NCI-H2081 treated with DMSO at 0.1 percent for 48 hours (cell line): ENCODE results near the gene CAPZB.

ENCODE experiments used
- DNase-seq: peaks from one replicate; lab custom pipeline; 2025; lab: John Stamatoyannopoulos, UW

CAPZB gene

DNA sequence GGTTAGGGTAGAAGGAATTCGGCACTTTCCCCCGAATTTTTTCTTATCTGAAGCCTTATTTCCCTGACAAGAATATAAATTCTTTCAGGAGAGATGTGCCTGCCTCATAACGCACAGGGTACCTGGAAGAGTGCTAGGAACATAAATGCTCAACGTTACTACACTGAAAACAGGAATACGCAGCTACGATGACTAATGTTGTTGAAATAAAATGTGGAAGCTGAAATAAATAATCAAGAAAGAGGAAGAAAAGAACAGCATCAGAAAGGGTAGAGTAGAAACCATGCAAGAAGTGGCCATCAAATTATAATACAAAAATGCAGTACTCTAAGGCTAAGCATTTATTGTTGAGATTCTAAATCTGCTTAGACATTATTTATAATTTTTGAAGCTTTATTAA is 139.3 kb downstream of the CAPZB start:
- DNase-seq, result no peak

DNA sequence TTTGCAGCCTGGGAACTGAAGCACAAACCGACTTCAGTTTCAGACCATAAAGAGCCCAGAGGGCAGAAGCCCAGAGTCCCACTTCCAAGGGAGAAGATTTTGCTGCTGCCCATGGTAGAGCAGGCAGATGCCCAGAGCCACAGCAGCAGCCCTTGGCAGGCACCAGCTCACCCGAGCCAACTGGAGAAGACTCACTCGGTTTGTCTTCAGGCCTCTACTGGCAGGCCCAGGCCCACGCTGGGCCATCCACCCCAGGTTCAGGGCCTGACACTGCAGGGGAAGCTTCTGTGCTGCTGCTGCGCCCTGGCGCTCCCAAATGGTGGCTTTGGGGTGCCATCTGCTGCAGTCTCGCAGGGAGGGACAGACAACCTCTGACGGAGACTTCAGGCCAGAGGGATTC is 139.9 kb downstream of the CAPZB start:
- no peak for DNase-seq

DNA sequence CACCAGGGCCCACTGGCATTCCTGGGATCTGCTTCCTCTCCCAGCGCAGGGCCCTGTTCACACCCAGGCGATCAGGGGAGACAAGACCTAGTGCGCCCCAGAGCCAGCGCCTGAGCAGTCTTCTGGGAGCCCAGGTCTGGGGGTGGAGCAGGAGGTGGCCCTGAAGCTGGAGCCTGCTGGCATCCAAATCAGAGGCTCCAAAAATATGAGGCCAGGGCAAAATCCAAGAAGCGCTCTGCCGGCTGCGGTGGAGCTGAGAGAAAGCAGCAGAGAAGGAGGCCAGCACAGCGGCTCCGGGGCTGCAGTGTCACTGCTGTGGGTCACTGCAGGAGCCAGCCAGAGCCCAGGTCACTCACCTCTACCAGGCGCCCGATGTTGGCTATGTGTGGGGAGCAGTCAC is 140.5 kb downstream of the CAPZB start:
- DNase-seq, result no peak

DNA sequence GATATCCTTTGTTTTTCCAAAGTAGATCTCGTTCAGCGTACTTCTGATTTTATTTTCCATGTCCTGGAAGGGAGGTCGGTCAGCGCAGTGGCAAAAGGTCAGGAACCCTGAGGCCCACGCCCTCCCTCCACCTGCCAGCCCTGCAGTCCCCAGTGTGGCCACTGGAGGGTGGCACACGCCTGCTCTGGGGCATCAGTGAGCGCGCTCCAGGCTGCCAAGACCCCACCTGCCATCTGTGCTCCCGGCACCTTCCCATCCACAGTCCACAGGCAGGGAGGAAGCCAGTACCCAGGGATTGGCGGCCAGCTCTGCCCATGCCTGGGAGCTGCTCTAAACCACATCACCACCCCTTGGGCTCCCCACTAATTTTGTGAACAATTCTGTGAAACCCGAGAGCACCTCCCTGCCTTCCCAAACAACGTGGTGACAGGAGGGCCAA is 140.9 kb downstream of the CAPZB start:
- DNase-seq, result no peak

DNA sequence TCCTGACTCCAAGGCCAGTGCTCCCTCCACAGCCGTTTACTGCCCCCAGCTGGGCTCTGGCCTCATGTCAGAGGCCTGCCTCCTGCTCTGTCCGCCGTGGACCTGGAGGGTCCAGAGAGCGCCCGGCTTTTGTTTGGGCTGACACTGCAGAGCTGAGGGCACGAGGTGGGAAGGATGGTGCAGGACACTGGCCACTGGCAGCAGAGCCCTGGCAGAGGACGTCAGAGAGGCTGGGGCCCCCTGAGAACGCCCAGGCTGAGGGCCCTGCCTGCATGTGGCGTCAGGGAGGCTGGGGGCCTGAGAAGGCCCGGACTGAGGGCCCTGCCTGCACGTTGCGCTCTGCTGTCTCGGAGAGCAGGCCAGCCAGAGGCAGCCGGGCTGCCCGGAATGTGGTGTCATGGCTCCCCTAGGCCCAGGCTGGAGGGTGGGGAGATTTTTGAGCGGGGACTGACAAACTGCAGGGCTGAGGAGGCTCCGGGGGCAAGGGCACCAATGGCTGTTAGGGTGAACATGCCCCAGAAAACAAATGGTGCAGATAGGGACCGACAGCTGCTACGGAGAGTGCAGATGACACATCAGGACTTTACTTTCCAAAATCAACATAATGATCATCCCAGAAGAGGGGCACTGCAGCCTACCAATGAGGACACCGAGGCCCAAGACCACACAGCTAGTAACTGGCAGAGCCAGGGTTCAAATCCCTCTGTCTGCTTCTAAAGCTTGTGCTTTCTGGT is 141.6 kb downstream of the CAPZB start:
- no peak for DNase-seq

DNA sequence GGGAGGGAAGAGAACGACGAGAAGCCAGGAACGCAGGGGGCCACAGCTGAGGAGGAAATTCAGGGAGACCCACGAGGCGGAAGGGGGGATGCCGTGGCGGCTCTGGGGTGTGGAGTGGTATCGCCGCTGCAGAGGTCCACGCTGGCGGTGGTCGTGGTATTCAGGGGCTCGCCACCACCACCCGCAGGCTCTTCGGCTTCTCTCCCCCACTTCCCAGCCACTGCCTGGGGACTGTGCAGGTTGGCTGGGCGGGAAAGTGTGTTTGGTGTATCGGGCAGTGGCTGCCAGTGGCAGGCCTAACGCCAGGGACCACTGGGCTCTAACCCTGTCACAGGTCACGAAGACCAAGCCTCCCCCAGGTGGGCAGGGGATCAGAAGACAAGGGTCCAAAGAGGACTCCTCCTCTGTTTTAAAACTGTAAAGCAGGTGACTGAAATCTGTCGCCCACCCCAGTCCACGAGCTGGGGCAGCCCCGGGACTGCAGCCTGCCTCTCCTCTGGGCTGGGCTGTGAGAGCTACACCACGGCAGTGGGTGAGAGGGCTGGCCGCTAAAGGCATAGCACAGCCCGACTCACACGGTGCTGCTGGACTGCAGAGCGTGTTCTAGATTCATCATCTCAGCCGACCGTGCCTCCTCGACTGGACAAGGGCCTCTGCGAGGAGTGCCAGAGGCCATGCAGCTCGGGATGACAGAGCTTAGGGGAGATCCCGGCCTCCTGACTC is 142.3 kb downstream of the CAPZB start:
- DNase-seq, result no peak

DNA sequence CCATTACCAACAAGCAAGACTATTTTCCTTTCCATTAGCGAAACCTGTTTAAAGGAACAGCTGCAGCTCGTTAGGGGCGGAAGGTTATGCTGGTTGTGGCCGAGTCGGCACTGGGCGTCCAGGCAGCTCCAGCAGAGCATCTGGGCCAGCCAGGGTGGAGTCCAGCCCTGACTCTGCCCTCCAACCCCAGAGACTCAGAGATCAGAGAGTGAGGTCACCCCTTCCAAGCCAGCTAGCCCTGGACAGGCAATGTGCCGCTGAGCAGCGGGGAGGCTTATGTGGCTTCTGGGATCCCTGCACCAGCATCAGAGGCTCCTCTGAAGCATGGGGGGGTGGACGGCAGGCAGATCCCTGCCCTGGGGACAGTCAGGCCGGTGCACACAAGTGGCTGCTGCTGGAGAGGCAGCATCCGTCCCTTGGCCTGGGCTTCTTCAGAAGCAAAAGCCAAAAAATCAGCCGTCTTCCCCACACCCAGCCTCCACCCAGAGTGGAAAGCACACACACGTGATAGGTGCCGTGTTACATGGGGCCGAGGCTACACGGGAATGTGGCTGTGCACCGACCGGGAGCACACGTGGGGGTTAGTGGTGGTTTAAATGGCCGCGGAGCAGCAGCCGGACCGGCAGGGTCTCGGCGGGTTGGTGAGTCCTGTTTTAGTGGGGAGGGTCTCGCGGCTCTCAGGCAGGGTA is 143.1 kb downstream of the CAPZB start:
- DNase-seq, result no peak

DNA sequence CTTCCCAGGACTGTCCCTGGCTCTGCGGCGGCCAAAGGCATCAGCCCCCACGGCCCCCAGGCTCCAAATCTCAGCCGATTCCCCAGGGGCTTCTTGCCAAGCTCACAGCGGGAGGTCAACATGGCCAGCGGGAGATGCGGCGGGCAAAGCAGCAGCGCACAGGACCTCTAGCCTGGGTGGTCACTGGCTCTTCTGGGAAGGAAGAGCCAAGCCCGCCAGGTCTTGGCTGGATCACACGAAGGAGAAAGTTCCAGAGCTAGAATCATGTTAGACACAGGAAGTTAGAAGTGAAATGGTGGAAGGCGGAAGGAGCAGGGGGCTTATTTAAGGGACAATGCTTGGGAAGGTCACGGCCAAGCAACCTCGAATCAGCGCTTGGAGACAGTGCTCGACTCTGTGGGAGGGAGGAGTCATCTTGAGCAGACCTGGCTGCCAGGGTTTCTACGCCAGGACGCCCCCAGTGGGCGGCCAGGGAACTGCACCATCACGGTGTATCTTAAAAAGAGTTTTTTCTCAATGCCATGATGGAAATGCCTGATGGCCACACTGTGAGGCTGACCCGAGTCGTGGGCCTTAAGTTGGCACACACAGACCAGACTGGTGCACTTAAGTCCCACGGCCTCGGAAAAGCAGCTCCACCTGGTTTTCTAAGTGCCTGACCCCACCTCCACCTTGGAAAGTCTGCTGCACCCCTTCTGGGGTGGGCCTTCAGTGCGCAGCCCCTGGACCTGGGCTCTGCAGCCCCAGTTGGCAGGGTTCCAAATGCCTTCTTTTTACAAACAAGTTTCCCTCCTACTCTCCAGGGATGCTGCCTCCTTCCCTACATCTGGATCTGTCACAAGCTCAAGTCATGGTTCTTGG is 143.9 kb downstream of the CAPZB start:
- DNase-seq, result no peak

DNA sequence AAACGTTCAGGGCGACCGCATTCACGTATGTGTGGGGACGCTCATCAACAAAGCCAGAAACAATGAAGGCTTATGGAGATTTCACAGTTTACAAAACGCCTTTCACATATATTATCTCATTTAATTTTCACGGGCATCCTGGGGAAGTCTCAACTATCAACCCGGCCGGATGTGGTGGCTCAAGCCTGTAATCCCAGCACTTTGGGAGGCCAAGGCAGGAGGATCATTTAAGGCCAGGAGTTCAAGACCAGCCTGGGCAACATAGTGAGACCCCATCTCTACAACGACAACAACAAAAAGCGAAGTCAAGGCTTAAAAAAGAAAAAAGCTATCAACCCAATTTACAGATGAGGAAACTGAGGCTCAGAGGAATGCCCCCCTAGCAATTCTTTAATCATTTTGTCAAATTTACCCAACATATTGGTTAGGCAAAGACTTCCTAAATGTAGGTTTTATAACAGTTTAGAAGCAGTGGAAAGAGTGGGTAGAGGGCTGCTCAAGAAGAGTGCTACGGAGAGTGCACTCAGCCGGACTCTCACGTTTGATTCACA is 144.9 kb downstream of the CAPZB start:
- DNase-seq, result no peak

DNA sequence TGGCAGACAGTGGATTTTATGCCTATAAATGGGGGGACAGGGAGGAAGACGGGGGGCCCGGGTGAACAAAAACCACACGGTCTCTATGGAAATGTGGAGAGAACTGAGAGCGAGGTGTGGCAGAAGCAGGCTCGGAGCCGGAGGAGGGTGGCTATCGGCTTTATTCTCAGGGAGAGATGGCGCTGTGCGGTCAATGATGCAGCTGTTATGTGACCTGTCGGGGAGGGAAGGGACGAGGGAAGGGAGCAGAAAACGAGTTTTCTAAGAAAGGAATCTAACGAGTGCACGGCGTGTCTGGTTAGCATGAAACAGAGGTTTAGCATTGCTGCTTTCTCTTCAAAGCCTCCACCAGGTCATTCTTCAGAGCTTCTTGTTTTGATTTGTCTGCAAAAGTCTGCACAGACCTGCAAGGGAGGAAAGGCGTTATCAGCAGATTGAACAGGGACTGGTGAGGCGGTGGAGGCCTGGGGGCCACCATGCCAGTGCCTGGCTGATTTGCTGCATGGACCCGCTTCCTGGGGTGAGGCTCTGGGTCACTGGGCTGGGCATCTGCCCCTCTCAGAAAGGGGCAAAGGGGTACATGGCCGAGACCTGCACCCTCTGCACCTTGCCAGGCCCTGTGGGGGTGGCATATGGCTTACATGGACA is 146.0 kb downstream of the CAPZB start:
- no peak for DNase-seq

DNA sequence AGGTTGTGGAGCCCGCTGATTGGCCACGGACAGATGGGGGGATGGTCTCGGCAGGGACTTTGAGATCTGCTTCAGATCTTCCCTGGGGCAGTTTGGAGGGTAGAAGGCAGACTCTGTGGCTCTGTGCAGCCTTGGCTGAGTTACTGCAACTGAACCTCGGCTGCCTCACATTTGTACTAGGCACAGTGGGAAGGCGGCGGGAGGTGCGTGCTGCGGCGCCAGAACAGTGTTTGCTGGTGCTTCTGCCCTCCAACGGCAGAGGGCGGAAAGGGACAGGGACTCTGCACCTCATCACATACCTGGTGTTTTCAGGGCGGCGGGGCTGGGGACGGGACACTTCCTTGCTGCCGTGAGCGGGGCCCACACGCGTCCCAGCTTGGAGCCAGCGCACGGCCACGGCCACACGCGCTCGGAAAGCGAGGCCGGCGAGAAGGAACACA is 147.0 kb downstream of the CAPZB start:
- no peak for DNase-seq

DNA sequence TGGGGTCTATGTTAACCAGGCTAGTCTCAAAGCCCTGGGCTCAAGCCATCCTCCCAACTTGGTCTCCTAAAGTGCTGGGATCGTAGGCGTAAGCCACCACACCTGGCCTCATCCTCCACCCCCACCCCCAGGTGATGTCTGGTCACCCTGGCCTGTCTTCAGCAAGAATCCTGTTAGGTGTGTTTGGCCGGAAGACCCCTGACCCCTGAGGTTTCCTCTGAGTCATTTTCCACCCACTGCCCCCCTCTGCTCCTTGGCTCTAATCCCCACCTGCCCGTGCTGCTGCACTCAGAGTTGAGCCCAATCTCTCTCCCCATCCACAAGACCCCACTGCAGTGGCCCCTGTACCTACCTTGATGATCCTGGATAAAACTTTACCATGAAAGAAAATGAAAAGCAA is 148.1 kb downstream of the CAPZB start:
- DNase-seq, result no peak

DNA sequence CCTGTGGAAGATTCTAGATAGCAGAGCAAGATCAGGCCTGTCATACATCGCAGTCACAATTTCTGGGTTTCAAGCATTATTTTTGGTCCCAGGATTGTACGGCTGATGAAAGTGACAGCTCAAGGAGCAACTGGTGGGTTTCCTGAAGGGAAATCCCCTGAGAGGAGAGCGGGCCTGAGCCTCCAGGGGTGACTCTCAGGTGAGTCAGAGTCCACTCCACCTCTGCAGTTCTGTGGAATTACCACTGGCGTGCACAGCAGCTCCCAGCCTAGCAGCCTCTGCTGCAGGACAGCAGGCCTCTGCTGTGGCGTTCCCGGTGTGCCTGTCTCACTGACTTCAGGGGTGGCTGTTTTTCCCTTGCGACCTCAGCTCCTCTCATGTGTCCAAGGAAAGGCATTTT is 148.8 kb downstream of the CAPZB start:
- no peak for DNase-seq

DNA sequence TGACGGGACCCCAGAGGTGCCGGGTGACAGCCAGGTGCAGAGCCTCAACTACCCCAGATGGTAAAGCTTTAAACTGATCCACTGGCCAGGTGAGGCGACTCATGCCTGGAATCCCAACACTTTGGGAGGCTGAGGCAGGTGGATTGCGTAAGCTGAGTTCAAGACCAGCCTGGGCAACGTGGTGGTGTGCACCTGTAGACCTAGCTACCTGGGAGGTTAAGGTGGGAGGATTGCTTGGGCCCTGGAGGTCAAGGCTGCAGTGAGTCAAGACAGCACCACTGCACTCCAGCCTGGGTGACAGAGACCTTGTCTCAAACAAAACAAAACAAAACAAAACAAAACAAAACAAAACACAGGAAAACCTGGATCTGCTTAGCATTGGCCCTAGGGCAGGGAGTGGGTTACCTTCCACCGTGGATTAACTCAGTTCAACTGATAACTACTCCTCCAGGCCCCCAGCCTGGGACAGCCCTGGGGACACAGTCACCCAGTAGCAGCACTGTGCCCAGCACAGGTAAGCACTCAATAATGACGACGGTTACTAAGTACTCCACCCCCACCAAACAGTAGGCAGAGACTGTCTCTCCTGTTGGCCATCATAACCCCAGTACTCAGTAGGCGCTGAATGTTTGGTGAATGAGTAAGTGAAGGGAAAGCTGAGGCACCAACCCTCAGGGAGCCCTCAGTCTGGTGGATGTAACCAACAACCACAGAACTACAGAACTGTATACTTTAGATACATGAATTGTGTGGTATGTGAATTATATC is 151.6 kb downstream of the CAPZB start:
- DNase-seq, result no peak

DNA sequence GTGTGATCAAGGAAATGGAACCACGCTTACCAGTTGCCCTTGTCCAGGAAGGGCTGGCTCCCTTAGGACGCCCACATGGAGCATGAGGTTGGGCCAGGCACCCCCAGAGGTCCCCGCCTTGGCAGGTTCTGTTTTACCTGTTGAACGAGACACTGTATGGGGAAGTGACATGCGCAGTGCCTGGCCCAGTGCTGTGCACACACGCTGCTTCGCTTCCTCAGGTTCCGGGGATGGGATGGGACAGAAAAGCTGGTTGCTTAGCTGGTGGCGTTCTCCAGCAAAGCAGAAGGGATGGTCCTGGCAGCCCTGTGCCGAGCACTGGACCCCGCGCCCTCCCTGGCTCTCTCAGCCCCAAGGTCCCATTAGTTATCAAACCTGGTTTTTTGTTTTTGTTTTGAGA is 152.5 kb downstream of the CAPZB start:
- no peak for DNase-seq

DNA sequence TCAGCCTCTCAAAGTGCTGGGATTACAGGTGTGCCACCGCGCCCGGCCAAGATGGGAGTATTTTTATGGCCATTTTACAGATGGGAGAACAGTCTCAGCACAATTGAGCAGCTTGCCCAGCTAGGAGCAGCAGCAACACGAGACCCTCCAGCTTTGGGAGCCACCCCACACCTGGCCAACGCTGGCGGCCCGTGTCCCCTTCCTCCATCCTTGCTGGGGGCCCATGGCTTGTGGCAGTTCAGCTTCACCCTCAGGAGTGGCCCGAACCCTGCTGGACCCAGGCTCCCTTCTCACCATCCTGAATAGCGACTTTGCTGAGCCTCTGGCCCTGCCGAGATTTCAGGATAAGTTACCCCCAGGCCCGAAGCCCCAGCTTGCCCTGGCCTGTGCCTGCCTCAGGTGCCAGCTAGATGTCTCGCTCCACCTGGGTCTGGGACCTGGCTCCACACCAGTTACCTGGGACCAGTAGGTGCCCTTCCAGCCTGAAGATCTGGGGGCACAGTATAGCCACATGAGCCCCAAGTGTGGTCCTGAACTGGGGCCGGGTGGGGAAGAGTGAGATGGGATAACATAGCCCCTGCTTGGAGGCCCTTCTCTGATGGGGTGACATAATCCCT is 154.0 kb downstream of the CAPZB start:
- no peak for DNase-seq

DNA sequence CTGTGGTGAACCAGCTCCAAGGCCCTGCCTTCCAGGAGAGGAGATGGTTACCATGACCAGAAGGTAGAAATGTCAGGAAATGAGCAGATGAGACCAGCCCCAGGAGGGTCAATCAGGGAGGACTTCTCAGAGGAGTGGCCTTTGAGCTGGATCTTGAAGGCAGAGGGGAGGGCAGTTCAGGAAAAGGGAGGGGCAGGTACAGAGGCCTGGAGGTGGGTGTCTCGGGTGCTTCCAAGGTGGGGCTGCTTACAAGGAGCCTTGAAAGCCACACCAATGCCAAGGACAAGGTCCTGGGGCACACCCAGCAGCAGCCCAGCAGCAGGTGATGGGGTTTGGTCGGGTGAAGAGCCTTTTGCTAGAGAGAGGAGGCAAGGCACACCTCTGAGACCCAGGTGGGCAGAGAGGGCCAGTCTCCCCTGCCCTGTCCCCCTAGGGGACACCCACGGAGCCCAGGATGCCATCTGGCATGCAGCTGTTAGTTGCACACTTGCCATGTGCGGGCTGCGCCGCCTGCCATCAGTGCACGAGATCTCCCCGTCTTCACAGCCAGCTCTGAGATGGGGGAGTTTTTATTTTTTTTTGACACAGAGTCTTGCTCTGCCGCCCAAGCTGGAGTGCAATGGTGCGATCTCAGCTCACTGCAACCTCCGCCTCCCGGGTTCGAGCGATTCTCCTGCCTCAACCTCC is 154.7 kb downstream of the CAPZB start:
- DNase-seq, result no peak

DNA sequence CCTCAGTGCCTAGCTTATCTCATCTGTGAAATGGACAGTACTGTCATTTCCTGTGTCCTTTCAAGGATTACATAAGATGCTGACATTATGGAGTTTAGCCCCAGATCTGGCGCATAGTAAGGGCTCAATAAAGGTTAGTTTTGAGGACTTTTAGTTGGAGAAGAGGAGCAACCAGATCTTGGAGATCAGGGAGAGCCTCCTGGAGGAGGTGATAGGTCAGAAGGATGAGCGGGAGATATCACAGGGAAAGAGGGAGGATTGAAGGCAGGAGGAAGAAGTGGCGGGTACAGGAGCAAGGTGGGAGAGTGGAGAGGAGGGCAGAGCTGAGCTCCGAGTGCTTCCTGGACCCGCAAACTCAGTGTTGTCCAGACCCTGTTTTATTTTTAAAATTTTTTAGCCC is 155.7 kb downstream of the CAPZB start:
- no peak for DNase-seq

DNA sequence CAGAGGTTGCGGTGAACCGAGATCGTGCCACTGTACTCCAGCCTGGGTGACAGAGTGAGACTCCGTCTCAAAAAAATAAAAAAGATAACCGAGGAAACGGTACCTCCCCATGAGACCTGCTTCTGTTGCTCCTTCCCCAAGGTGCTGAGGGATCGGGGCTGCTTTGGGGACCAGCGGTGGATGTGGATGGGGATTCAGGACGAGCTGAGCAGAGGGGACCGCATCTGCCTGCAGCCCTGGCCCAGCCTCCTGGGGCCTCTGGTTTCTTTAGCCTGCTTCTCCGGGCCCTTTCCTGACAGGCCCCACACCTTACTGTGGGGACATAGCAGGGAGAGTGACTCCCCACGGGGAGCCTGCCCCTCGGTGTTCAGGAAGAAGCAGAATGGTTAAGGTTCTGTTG is 156.2 kb downstream of the CAPZB start:
- no peak for DNase-seq

DNA sequence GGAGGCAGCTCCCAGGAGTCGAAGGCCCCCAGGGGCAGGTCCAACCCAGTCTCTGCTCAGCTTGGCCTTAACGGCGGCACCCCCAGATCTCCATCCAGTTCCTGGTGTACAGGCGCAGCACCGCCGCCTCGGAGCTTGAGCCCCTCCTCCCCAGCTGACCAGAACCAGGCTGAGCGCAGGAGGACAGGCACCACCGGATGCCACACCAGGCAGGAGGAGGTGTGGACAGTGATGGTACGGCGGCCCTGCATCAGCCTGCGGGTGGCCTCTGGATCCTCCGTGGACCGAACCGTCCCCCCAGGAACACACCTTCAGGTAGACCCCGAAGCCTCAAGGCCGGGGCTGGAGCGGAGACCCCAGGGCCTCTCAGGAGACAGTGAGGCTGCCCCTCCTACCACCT is 156.9 kb downstream of the CAPZB start:
- no peak for DNase-seq
